MM.1S (cell line): ENCODE data around the gene ITSN1.

ENCODE experiments used
- DNase-seq: peaks from one replicate; pipeline ENCODE4 v3.0.0-alpha.2; 2015
- H2AFZ ChIP-seq: fragments of 300-600 bp; sonication (generic); 2 replicates; pipeline ENCODE4 v1.6.0; 2016; ENCODE audit warnings: antibody characterized with exemption, low read length
- H3F3A ChIP-seq: fragments of 300-600 bp; sonication (generic); 2 replicates; pipeline ENCODE4 v1.6.1; 2016; ENCODE audit warnings: mild to moderate bottlenecking, antibody characterized with exemption, low read length, moderate library complexity, mixed read lengths; ENCODE audit not compliant: insufficient read depth
- H3K27ac ChIP-seq: fragments of 300-600 bp; sonication (generic); 2 replicates; pipeline ENCODE4 v1.5.1; 2016; ENCODE audit warnings: mild to moderate bottlenecking, low read length
- H3K27me3 ChIP-seq: fragments of 300-600 bp; sonication (generic); replicated peaks from 2 replicates; pipeline ENCODE4 v1.6.0; 2016; ENCODE audit warnings: low read length; ENCODE audit not compliant: insufficient read depth
- H3K36me3 ChIP-seq: fragments of 300-600 bp; sonication (generic); replicated peaks from 2 replicates; pipeline ENCODE4 v1.6.1; 2016; ENCODE audit warnings: mild to moderate bottlenecking, low read length, mixed read lengths; ENCODE audit not compliant: insufficient read depth
- H3K4me1 ChIP-seq: fragments of 300-600 bp; sonication (generic); 2 replicates; pipeline ENCODE4 v1.6.1; 2016; ENCODE audit warnings: low read length, mixed read lengths
- H3K4me2 ChIP-seq: fragments of 300-600 bp; sonication (generic); 2 replicates; pipeline ENCODE4 v1.6.0; 2016; ENCODE audit warnings: low read depth, low read length
- H3K4me3 ChIP-seq: fragments of 300-600 bp; sonication (generic); 2 replicates; pipeline ENCODE4 v1.5.1; 2016; ENCODE audit warnings: low read length, mixed read lengths
- H3K79me2 ChIP-seq: fragments of 300-600 bp; sonication (generic); 2 replicates; pipeline ENCODE4 v1.6.1; 2016; ENCODE audit warnings: mixed run types, low read length, mixed read lengths
- H3K9ac ChIP-seq: fragments of 300-600 bp; sonication (generic); 2 replicates; pipeline ENCODE4 v1.6.1; 2016; ENCODE audit warnings: low read length, mixed read lengths
- H3K9me2 ChIP-seq: fragments of 300-600 bp; sonication (generic); replicated peaks from 2 replicates; pipeline ENCODE4 v1.6.1; 2016; ENCODE audit warnings: mild to moderate bottlenecking, low read length, mixed read lengths; ENCODE audit not compliant: insufficient read depth
- H3K9me3 ChIP-seq: fragments of 300-600 bp; sonication (generic); replicated peaks from 2 replicates; pipeline ENCODE4 v1.6.1; 2016; ENCODE audit warnings: mild to moderate bottlenecking, low read length, mixed read lengths; ENCODE audit not compliant: insufficient read depth
- H4K20me1 ChIP-seq: fragments of 300-600 bp; sonication (generic); 2 replicates; pipeline ENCODE4 v1.6.1; 2016; ENCODE audit warnings: mild to moderate bottlenecking, low read length, moderate library complexity, mixed read lengths; ENCODE audit not compliant: insufficient read depth
- CTCF ChIP-seq: fragments of 300-600 bp; sonication (generic); IDR thresholded peaks from 2 replicates; pipeline ENCODE4 v1.5.1; 2016; ENCODE audit warnings: antibody characterized with exemption, low read length, mixed read lengths
- EZH2 ChIP-seq: fragments of 300-600 bp; sonication (generic); optimal IDR thresholded peaks from 2 replicates; pipeline ENCODE3; 2017; ENCODE audit warnings: low read depth, mild to moderate bottlenecking, antibody characterized with exemption, low read length, mixed read lengths
- EZH2phosphoT487 ChIP-seq: fragments of 300-600 bp; sonication (generic); IDR thresholded peaks from 2 replicates; pipeline ENCODE4 v1.6.1; 2018; ENCODE audit warnings: antibody characterized with exemption, low read length

Gene ITSN1

GRCh38 chr21:33707846-33708245 is 65.5 kb downstream of the ITSN1 start:
- Histone ChIP-seq H3K9ac (no peak overlapping the region), H3K4me3 (no peak overlapping the region), H3K9me2 (no peaks in the 10 kb centered on the region), H3K4me1 (peaks cover 17% of the 10 kb centered on the region), H3K27ac (no peak overlapping the region), H3K27me3 (no peaks in the 10 kb centered on the region), H3K9me3 (no peaks in the 10 kb centered on the region), H2AFZ (no peak overlapping the region), H4K20me1 (no peaks in the 10 kb centered on the region), H3F3A (peaks cover 13% of the 10 kb centered on the region), H3K4me2 (no peak overlapping the region), H3K36me3 (no peaks in the 10 kb centered on the region), H3K79me2 (peaks cover 53% of the 10 kb centered on the region)
- no peak for TF ChIP-seq EZH2
- TF ChIP-seq EZH2phosphoT487 = no peak
- no peak for TF ChIP-seq CTCF
- no peak for DNase-seq

GRCh38 chr21:33708874-33709273 is 66.6 kb downstream of the ITSN1 start:
- peaks cover 51% of the 10 kb centered on the region for H3K79me2 ChIP-seq
- peaks cover 22% of the 10 kb centered on the region for H3K4me1 ChIP-seq
- no peak overlapping the region for H3K4me2 ChIP-seq
- H3K9ac ChIP-seq = no peak overlapping the region
- no peaks in the 10 kb centered on the region for H3K9me3 ChIP-seq
- no peak for DNase-seq
- no peaks in the 10 kb centered on the region for H3K9me2 ChIP-seq
- no peaks in the 10 kb centered on the region for H3K36me3 ChIP-seq
- H3F3A ChIP-seq = peaks cover 19% of the 10 kb centered on the region
- no peak overlapping the region for H3K4me3 ChIP-seq
- no peaks in the 10 kb centered on the region for H3K27me3 ChIP-seq
- no peak overlapping the region for H2AFZ ChIP-seq
- no peak overlapping the region for H3K27ac ChIP-seq
- no peaks in the 10 kb centered on the region for H4K20me1 ChIP-seq
- no peak for TF ChIP-seq CTCF
- TF ChIP-seq EZH2phosphoT487 = no peak
- TF ChIP-seq EZH2 = no peak

- H3K27ac ChIP-seq = peak overlapping the region; percentile 65
- peaks cover 19% of the 10 kb centered on the region for H3F3A ChIP-seq
Measured at GRCh38 chr21:33712022-33712803, 69.9 kb downstream of the ITSN1 start.

More at GRCh38 chr21:33712022-33712803, 69.9 kb downstream of the ITSN1 start:
- Histone ChIP-seq H4K20me1 (no peaks in the 10 kb centered on the region), H3K9ac (no peak overlapping the region; the same call in 1 of the 2 replicates), H3K9me3 (no peaks in the 10 kb centered on the region), H3K4me1 (peaks cover 26% of the 10 kb centered on the region), H3K27me3 (no peaks in the 10 kb centered on the region), H3K4me3 (0 out of 2 replicates have a peak overlapping the region, but pooled peaks have one; percentile 6), H2AFZ (no peak overlapping the region), H3K79me2 (peaks cover 57% of the 10 kb centered on the region), H3K9me2 (no peaks in the 10 kb centered on the region), H3K4me2 (peak overlapping the region; percentile 63), H3K36me3 (no peaks in the 10 kb centered on the region)
- peak; percentile 89 for DNase-seq
- TF ChIP-seq CTCF = no peak
- TF ChIP-seq EZH2phosphoT487 = no peak
- TF ChIP-seq EZH2 = no peak
